ENCODE measurements around the gene ZNF518B.

DNA sequence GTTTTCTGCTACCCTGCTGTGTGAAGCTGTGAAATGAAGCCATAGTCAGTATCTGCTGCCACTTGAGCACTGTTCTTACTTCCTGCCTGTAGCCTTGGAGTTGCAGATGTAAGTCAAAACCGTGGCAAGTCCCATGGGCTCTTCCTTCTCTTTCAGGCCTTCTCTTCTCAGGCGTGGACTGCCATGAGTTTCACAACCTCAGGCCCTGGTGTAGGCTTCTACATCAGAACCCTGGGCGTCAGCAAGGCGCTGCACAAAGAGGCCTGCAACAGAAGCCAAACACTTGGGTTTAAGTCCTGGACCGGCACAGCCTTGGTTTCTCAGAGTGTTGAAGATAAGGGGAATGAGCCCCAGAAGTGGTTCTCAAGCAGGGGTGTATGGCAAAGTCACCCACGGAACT lies 2.5 kb downstream of the ZNF518B start:
- TF ChIP-seq, protein P1, sequence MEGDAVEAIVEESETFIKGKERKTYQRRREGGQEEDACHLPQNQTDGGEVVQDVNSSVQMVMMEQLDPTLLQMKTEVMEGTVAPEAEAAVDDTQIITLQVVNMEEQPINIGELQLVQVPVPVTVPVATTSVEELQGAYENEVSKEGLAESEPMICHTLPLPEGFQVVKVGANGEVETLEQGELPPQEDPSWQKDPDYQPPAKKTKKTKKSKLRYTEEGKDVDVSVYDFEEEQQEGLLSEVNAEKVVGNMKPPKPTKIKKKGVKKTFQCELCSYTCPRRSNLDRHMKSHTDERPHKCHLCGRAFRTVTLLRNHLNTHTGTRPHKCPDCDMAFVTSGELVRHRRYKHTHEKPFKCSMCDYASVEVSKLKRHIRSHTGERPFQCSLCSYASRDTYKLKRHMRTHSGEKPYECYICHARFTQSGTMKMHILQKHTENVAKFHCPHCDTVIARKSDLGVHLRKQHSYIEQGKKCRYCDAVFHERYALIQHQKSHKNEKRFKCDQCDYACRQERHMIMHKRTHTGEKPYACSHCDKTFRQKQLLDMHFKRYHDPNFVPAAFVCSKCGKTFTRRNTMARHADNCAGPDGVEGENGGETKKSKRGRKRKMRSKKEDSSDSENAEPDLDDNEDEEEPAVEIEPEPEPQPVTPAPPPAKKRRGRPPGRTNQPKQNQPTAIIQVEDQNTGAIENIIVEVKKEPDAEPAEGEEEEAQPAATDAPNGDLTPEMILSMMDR (conservative IDR thresholded peaks at IDR 0.05; ENCODE audit: low read length) = no peak
- no peak for TF ChIP-seq EZH2phosphoT487 (IDR thresholded peaks at IDR 0.05; ENCODE audit: borderline replicate concordance)
